Natural killer cell (primary cell): Measurements from ENCODE around the gene KIF25. TPM values are rescaled to one million over a fixed set of nuclear protein-coding genes. Genes with fewer than 3 reads are reported as not detected.

Source experiments
- ATAC-seq, 3 donors: fragments of 150-1000 bp in 2 of 3; fragments of 200-7000 bp in 1 of 3; cut with Tn5 transposase; 1 replicate in 1 of 3; 2 replicates in 2 of 3; pipeline ENCODE4 v1.10.0; 2021; ENCODE audit warnings: mild to moderate bottlenecking in 2 of 3, moderate library complexity in 2 of 3
- DNase-seq, 2 donors: peaks; one replicate each; pipeline versions ENCODE4 v3.0.0 to v3.0.0-alpha.2; 2013 to 2021; ENCODE audit warnings: mixed read lengths in 1 of 2
- H3K27ac ChIP-seq: one replicate; pipeline ENCODE4 v1.5.1; 2013; ENCODE audit warnings: mild to moderate bottlenecking, low read length
- H3K27me3 ChIP-seq: one replicate; pipeline ENCODE4 v1.6.1; 2013; ENCODE audit warnings: low read length; ENCODE audit not compliant: control insufficient read depth, insufficient read depth
- H3K36me3 ChIP-seq: one replicate; pipeline ENCODE4 v1.6.1; 2013; ENCODE audit warnings: low read length; ENCODE audit not compliant: control insufficient read depth, insufficient read depth
- H3K4me1 ChIP-seq: one replicate; pipeline ENCODE4 v1.6.1; 2013; ENCODE audit warnings: low read length; ENCODE audit not compliant: control insufficient read depth, insufficient read depth
- H3K4me3 ChIP-seq: one replicate; pipeline ENCODE4 v1.5.1; 2013; ENCODE audit warnings: low read length
- H3K9me3 ChIP-seq: one replicate; pipeline ENCODE4 v1.6.1; 2013; ENCODE audit warnings: low read length; ENCODE audit not compliant: control insufficient read depth, insufficient read depth
- H3K27ac Mint-ChIP-seq, 2 donors: one replicate each; pipeline ENCODE4 v1.8.0; 2022; ENCODE audit warnings: mild to moderate bottlenecking in 2 of 2, mixed read lengths in 2 of 2, moderate library complexity in 1 of 2
- H3K27me3 Mint-ChIP-seq, 2 donors: one replicate each; pipeline ENCODE4 v1.8.0; 2022; ENCODE audit warnings: low read depth in 2 of 2, mixed read lengths in 2 of 2
- H3K36me3 Mint-ChIP-seq: one replicate; pipeline ENCODE4 v1.8.0; 2022; ENCODE audit warnings: mixed read lengths
- H3K4me1 Mint-ChIP-seq, 2 donors: one replicate each; pipeline ENCODE4 v1.8.0; 2022; ENCODE audit warnings: mixed read lengths in 2 of 2
- H3K4me3 Mint-ChIP-seq: one replicate; pipeline ENCODE4 v1.8.0; 2022; ENCODE audit warnings: mild to moderate bottlenecking, moderate library complexity, mixed read lengths
- H3K9me3 Mint-ChIP-seq, 2 donors: one replicate each; pipeline ENCODE4 v1.8.0; 2022; ENCODE audit warnings: mixed read lengths in 2 of 2
- CTCF ChIP-seq: fragments of 200-600 bp; IDR thresholded peaks from one replicate; pipeline ENCODE4 v1.8.0; 2022; ENCODE audit warnings: antibody characterized with exemption
- WGBS: methylation state at CpG from one replicate; pipeline ENCODE4 v1.1.7; 2013; ENCODE audit warnings: missing lambda C conversion rate; ENCODE audit not compliant: insufficient coverage; 5-methylcytosine and 5-hydroxymethylcytosine counted together
- intact Hi-C: fragments of 100-400 bp; cut with micrococcal nuclease; formaldehyde crosslinking; loops from one replicate; pipeline ENCODE4 v1.14.2; 2022
- total RNA-seq, 4 donors: library from RNA; stranded (reverse); fragments of 120-200 nt in 1 of 4; gene quantifications; one replicate each; pipeline versions ENCODE4 v1.2.3 to v1.2.4, GENCODE V29; 2013 to 2022

The KIF25 gene
- total RNA-seq, 3 donors from 2014 or later (not counting 1 experiment from before 2014, with no cell fraction given), result not detected

GRCh38 chr6:167984876-167985604 lies 12.4 kb upstream of the KIF25 start:
- H3K27ac Mint-ChIP-seq, result no peak overlapping the region
- intact Hi-C loops, result no loop called here
- H3K4me1 Mint-ChIP-seq, result no peaks in the 10 kb centered on the region
- Histone ChIP-seq H3K27me3 (no peaks in the 10 kb centered on the region), H3K4me1 (no peaks in the 10 kb centered on the region), H3K9me3 (peaks cover 7% of the 10 kb centered on the region), H3K36me3 (no peaks in the 10 kb centered on the region), H3K4me3 (no peak overlapping the region), H3K27ac (no peak overlapping the region)
- H3K27me3 Mint-ChIP-seq, result no peaks in the 10 kb centered on the region
- H3K4me3 Mint-ChIP-seq, result no peak overlapping the region
- DNase-seq (no peak), ATAC-seq (no peak)
- H3K36me3 Mint-ChIP-seq, result no peaks in the 10 kb centered on the region
- 95% methylated on average over 13 of the region's 13 CpGs for WGBS
- no peak for TF ChIP-seq CTCF
- H3K9me3 Mint-ChIP-seq, result no peaks in the 10 kb centered on the region

GRCh38 chr6:167985911-167986595 lies 11.4 kb upstream of the KIF25 start:
- H3K4me1 Mint-ChIP-seq, result no peaks in the 10 kb centered on the region
- Histone ChIP-seq H3K4me3 (no peak overlapping the region), H3K4me1 (no peaks in the 10 kb centered on the region), H3K36me3 (no peaks in the 10 kb centered on the region), H3K9me3 (peaks cover 7% of the 10 kb centered on the region), H3K27me3 (no peaks in the 10 kb centered on the region), H3K27ac (no peak overlapping the region)
- no peak for DNase-seq
- ATAC-seq, result no peak
- 94% methylated on average over 39 of the region's 39 CpGs for WGBS
- intact Hi-C loops, result no loop called here
- H3K27ac Mint-ChIP-seq, result no peak overlapping the region
- H3K36me3 Mint-ChIP-seq, result no peaks in the 10 kb centered on the region
- H3K4me3 Mint-ChIP-seq, result no peak overlapping the region
- H3K27me3 Mint-ChIP-seq, result no peaks in the 10 kb centered on the region
- no peaks in the 10 kb centered on the region for H3K9me3 Mint-ChIP-seq
- TF ChIP-seq CTCF, result no peak

GRCh38 chr6:167987396-167988153 lies 9.9 kb upstream of the KIF25 start:
- Histone ChIP-seq H3K36me3 (no peaks in the 10 kb centered on the region), H3K4me1 (no peaks in the 10 kb centered on the region), H3K4me3 (no peak overlapping the region), H3K27ac (no peak overlapping the region), H3K27me3 (no peaks in the 10 kb centered on the region), H3K9me3 (peaks cover 7% of the 10 kb centered on the region)
- TF ChIP-seq CTCF, result no peak
- H3K27ac Mint-ChIP-seq, result no peak overlapping the region
- intact Hi-C loops, result no loop called here
- no peak overlapping the region for H3K4me3 Mint-ChIP-seq
- H3K36me3 Mint-ChIP-seq, result no peaks in the 10 kb centered on the region
- no peak for ATAC-seq
- H3K4me1 Mint-ChIP-seq, result no peaks in the 10 kb centered on the region
- H3K9me3 Mint-ChIP-seq, result no peaks in the 10 kb centered on the region
- no peak for DNase-seq
- WGBS, result 92% methylated on average over 35 of the region's 35 CpGs
- H3K27me3 Mint-ChIP-seq, result no peaks in the 10 kb centered on the region
